Smooth muscle cell of bladder (primary cell): ENCODE results near the gene SAGE1. TPM values are rescaled to one million over a fixed set of nuclear protein-coding genes. Genes with fewer than 3 reads are reported as not detected.

Experiments used
- total RNA-seq: library from RNA; depleted of rRNA; stranded (reverse); fragments of >200 nt; gene quantifications from 2 replicates; pipeline ENCODE4 v1.2.3, GENCODE V29; 2014

Gene SAGE1, protein sequence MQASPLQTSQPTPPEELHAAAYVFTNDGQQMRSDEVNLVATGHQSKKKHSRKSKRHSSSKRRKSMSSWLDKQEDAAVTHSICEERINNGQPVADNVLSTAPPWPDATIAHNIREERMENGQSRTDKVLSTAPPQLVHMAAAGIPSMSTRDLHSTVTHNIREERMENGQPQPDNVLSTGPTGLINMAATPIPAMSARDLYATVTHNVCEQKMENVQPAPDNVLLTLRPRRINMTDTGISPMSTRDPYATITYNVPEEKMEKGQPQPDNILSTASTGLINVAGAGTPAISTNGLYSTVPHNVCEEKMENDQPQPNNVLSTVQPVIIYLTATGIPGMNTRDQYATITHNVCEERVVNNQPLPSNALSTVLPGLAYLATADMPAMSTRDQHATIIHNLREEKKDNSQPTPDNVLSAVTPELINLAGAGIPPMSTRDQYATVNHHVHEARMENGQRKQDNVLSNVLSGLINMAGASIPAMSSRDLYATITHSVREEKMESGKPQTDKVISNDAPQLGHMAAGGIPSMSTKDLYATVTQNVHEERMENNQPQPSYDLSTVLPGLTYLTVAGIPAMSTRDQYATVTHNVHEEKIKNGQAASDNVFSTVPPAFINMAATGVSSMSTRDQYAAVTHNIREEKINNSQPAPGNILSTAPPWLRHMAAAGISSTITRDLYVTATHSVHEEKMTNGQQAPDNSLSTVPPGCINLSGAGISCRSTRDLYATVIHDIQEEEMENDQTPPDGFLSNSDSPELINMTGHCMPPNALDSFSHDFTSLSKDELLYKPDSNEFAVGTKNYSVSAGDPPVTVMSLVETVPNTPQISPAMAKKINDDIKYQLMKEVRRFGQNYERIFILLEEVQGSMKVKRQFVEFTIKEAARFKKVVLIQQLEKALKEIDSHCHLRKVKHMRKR
- total RNA-seq, result under 0.01 TPM in 1 of 2 replicates, not detected in the other

DNA sequence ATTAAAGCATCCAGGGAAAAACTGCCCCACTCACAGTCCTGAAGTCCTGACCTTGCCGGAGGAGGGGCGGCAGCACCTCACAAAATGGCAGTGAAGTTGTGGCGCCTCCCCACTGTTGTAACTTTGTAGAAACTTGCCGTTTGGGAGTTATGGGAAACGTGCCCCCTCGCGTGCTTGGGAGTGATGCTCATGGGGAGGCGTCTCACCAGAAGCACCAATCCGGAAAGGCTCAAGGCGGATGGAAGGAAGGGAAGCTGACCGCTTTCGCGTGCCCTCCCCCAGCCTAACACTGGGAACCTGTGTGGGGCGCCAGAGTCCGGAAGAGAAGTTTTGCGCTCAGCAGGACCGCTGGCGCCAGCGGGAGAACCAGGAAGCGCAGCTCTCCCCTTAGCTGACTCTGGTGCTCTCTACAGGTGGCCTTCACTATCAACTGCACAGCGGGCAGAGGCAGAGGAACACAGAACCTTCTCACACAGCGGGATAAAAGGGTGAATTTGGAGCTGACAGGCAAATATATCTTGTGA is at the start of gene SAGE1, which contains the start of gene CT45A10:
SAGE1 (plus strand) TSS at position 423 of the 524 bp plus-strand sequence. CDS start 2,527 bp downstream, outside the sequence.
CT45A10 (minus strand) TSS at position 151 of the 524 bp plus-strand sequence. CDS start 8,100 bp downstream, outside the sequence.

DNA sequence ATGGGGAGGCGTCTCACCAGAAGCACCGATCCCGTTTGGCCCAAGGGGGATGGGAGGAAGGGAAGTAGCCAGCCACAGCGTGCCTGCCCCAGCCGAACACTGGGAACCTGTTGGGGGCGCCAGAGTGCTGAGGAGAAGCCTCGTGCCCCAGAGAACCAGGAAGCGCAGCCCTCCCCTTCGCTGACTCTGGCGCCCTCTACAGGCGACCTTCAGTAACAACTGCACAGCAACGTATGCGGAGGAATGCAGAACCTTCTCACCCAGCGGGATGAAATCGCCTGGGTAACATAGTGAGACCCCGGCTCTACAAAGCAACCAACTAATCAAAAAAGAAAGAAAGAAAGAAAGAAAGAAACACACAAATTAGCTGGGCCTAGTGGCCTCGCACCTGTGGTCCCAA is 39.1 kb upstream of the SAGE1 start, which contains the start of gene CT45A8:
CT45A8 (minus strand) TSS at position 101 of the 400 bp plus-strand sequence. CDS start 3,755 bp downstream, outside the sequence.

DNA sequence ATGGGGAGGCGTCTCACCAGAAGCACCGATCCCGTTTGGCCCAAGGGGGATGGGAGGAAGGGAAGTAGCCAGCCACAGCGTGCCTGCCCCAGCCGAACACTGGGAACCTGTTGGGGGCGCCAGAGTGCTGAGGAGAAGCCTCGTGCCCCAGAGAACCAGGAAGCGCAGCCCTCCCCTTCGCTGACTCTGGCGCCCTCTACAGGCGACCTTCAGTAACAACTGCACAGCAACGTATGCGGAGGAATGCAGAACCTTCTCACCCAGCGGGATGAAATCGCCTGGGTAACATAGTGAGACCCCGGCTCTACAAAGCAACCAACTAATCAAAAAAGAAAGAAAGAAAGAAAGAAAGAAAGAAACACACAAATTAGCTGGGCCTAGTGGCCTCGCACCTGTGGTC is 21.8 kb upstream of the SAGE1 start, which contains the start of gene CT45A9:
CT45A9 (minus strand) TSS at position 101 of the 400 bp plus-strand sequence. CDS start 3,751 bp downstream, outside the sequence.

Other genes starting within 250 kb of the SAGE1 start
- not detected in 2 replicates for gene CT45A1, start 180.1 kb upstream of the SAGE1 start, total RNA-seq
- gene CT45A3, start 125.5 kb upstream of the SAGE1 start, total RNA-seq, result not detected in 2 replicates
- not detected in 2 replicates for gene CT45A5, start 108.2 kb upstream of the SAGE1 start, total RNA-seq
- not detected in 2 replicates for gene CT45A6, start 90.9 kb upstream of the SAGE1 start, total RNA-seq
- gene CT45A2, start 73.7 kb upstream of the SAGE1 start, total RNA-seq, result not detected in 2 replicates
- gene CT45A7, start 56.4 kb upstream of the SAGE1 start, total RNA-seq, result not detected in 2 replicates
- not detected in 2 replicates for gene CT45A8, start 39.2 kb upstream of the SAGE1 start, total RNA-seq
- gene CT45A9, start 21.9 kb upstream of the SAGE1 start, total RNA-seq, result not detected in 2 replicates
- not detected in 2 replicates for gene CT45A10, start 272 bp upstream of the SAGE1 start, total RNA-seq
- gene MMGT1, start 80.3 kb downstream of the SAGE1 start, total RNA-seq, result 5.4 and 6.5 TPM in 2 replicates
- gene SLC9A6, start 91.7 kb downstream of the SAGE1 start, total RNA-seq, result 17.2 and 18.4 TPM in 2 replicates